HepG2 (cell line): ENCODE results near the gene SLC9A5. TPM values are rescaled to one million over a fixed set of nuclear protein-coding genes. Genes with fewer than 3 reads are reported as not detected.

Source experiments
- CBX5 ChIP-seq: sonication (generic); formaldehyde crosslinking; IDR thresholded peaks from 2 replicates; pipeline ENCODE4 v1.4.0; 2020; ENCODE audit warnings: missing genetic modification reagents, borderline replicate concordance
- CEBPG ChIP-seq: IDR thresholded peaks from 2 replicates; pipeline ENCODE4 v1.6.1; 2016
- ERF ChIP-seq: IDR thresholded peaks from 2 replicates; pipeline ENCODE4 v1.6.1; 2018; ENCODE audit warnings: missing biosample characterization, missing genetic modification reagents
- FOXK1 ChIP-seq: sonication (generic); formaldehyde crosslinking; IDR thresholded peaks from 2 replicates; pipeline ENCODE4 v1.4.0; 2020; ENCODE audit warnings: low read depth, missing genetic modification reagents, borderline replicate concordance
- HDAC6 ChIP-seq: fragments of 200-600 bp; sonication (generic); IDR thresholded peaks from 2 replicates; pipeline ENCODE4 v1.7.0; 2017; ENCODE audit warnings: mild to moderate bottlenecking, antibody characterized with exemption, low read length, low read depth
- ISL2 ChIP-seq: sonication (generic); formaldehyde crosslinking; IDR thresholded peaks from 2 replicates; pipeline ENCODE4 v1.5.0; 2020; ENCODE audit warnings: missing genetic modification reagents
- MYNN ChIP-seq: sonication (generic); formaldehyde crosslinking; IDR thresholded peaks from 2 replicates; pipeline ENCODE4 v1.4.0; 2020; ENCODE audit warnings: mild to moderate bottlenecking, low read depth, missing genetic modification reagents
- RBM39 ChIP-seq: fragments of 200-400 bp; formaldehyde crosslinking; IDR thresholded peaks from one replicate; pipeline ENCODE4 v1.6.1; 2018; ENCODE audit warnings: antibody characterized with exemption, mild to moderate bottlenecking, low read depth, low read length; ENCODE audit not compliant: poor library complexity, severe bottlenecking
- SOX6 ChIP-seq, 2 experiments: fragments of 450-650 bp in 1 of 2; sonication (generic) in 1 of 2; formaldehyde crosslinking in 1 of 2; IDR thresholded peaks; 2 replicates each; pipeline versions ENCODE4 v1.4.0 to v1.6.1; 2017 to 2020; ENCODE audit warnings: antibody characterized with exemption in 1 of 2, mild to moderate bottlenecking in 1 of 2, missing genetic modification reagents in 1 of 2
- SP2 ChIP-seq: sonication (generic); formaldehyde crosslinking; IDR thresholded peaks from 2 replicates; pipeline ENCODE4 v1.5.1; 2020; ENCODE audit warnings: mild to moderate bottlenecking, missing genetic modification reagents
- TBP ChIP-seq: sonication (generic); formaldehyde crosslinking; IDR thresholded peaks from 2 replicates; pipeline ENCODE4 v1.5.0; 2020; ENCODE audit warnings: missing genetic modification reagents
- TSC22D2 ChIP-seq: sonication (generic); formaldehyde crosslinking; IDR thresholded peaks from 2 replicates; pipeline ENCODE4 v1.5.1; 2020; ENCODE audit warnings: missing genetic modification reagents, mild to moderate bottlenecking, borderline replicate concordance
- ZBTB21 ChIP-seq: sonication (generic); formaldehyde crosslinking; IDR thresholded peaks from 2 replicates; pipeline ENCODE4 v1.4.0; 2020; ENCODE audit warnings: missing genetic modification reagents
- ZKSCAN8 ChIP-seq: IDR thresholded peaks from 2 replicates; pipeline ENCODE4 v1.6.1; 2016; ENCODE audit warnings: borderline replicate concordance, missing genetic modification reagents, missing compliant biosample characterization
- ZNF230 ChIP-seq: sonication (generic); formaldehyde crosslinking; IDR thresholded peaks from 2 replicates; pipeline ENCODE4 v1.4.0; 2020; ENCODE audit warnings: mild to moderate bottlenecking, missing genetic modification reagents
- ZNF251 ChIP-seq: sonication (generic); formaldehyde crosslinking; IDR thresholded peaks from 2 replicates; pipeline ENCODE4 v1.9.0; 2021; ENCODE audit warnings: mild to moderate bottlenecking, missing genetic modification reagents
- ZNF34 ChIP-seq: sonication (generic); formaldehyde crosslinking; IDR thresholded peaks from 2 replicates; pipeline ENCODE4 v1.4.0; 2020; ENCODE audit warnings: mild to moderate bottlenecking, missing genetic modification reagents, borderline replicate concordance
- ZNF484 ChIP-seq: sonication (generic); formaldehyde crosslinking; IDR thresholded peaks from 2 replicates; pipeline ENCODE4 v1.5.1; 2020; ENCODE audit warnings: mild to moderate bottlenecking, low read depth, missing genetic modification reagents, borderline replicate concordance
- ZNF556 ChIP-seq: sonication (generic); formaldehyde crosslinking; IDR thresholded peaks from 2 replicates; pipeline ENCODE4 v1.4.0; 2020; ENCODE audit warnings: mild to moderate bottlenecking, missing genetic modification reagents, borderline replicate concordance
- ZNF563 ChIP-seq: sonication (generic); formaldehyde crosslinking; IDR thresholded peaks from 2 replicates; pipeline ENCODE4 v1.8.0; 2022; ENCODE audit warnings: mild to moderate bottlenecking, moderate library complexity, missing genetic modification reagents
- ZNF781 ChIP-seq: sonication (generic); formaldehyde crosslinking; IDR thresholded peaks from 2 replicates; pipeline ENCODE4 v1.5.1; 2020; ENCODE audit warnings: borderline replicate concordance, mild to moderate bottlenecking, missing genetic modification reagents; ENCODE audit errors: not compliant biosample characterization
- polyA plus RNA-seq, 8 experiments: library from polyadenylated mRNA; depleted of rRNA in 3 of 8; stranded (reverse) in 7 of 8; unstranded in 1 of 8; fragments of >200 nt; fragmentation: Illumina TruSeq in 4 of 8; extraction: Trizol in 4 of 8; gene quantifications; 2 replicates each; pipeline versions ENCODE4 v1.2.1 to v1.2.3, GENCODE V29; 2011 to 2016; ENCODE audit warnings: low read depth in 4 of 8, missing spikeins in 1 of 8, mixed read lengths in 1 of 8; ENCODE audit not compliant: insufficient read depth in 1 of 8
- total RNA-seq, 5 experiments: library from RNA; depleted of rRNA; stranded (reverse); fragments of >200 nt; fragmentation: Illumina TruSeq; extraction: Trizol; gene quantifications; 2 replicates each; pipeline ENCODE4 v1.2.3, GENCODE V29; 2016; ENCODE audit warnings: low read depth in 1 of 5
- TF ChIP-seq, protein P1 (sequence below): conservative IDR thresholded peaks from 2 replicates; pipeline ENCODE4 v1.6.1; 2018; ENCODE audit warnings: missing genetic modification reagents
- TF ChIP-seq, protein P2 (sequence below): sonication (generic); formaldehyde crosslinking; IDR thresholded peaks from 2 replicates; pipeline ENCODE4 v1.4.0; 2020; ENCODE audit warnings: missing genetic modification reagents
- TF ChIP-seq, protein P3 (sequence below): sonication (generic); formaldehyde crosslinking; IDR thresholded peaks from 2 replicates; pipeline ENCODE4 v1.4.0; 2020; ENCODE audit warnings: missing genetic modification reagents, borderline replicate concordance
- TF ChIP-seq, protein P4 (sequence below): sonication (generic); formaldehyde crosslinking; IDR thresholded peaks from 2 replicates; pipeline ENCODE4 v1.4.0; 2020; ENCODE audit warnings: missing genetic modification reagents

SLC9A5 gene
- total and polyA plus RNA-seq, 2 of the 13 experiments (the other 11 are each of a cell fraction or from before 2014, with no cell fraction given) = 0.58 to 1.4 TPM

GRCh38 chr16:67284699-67285646, 36.2 kb downstream of the SLC9A5 start (continued):
- TF ChIP-seq ZKSCAN8 = no peak
- no peak for TF ChIP-seq HDAC6
- TF ChIP-seq, protein P1, sequence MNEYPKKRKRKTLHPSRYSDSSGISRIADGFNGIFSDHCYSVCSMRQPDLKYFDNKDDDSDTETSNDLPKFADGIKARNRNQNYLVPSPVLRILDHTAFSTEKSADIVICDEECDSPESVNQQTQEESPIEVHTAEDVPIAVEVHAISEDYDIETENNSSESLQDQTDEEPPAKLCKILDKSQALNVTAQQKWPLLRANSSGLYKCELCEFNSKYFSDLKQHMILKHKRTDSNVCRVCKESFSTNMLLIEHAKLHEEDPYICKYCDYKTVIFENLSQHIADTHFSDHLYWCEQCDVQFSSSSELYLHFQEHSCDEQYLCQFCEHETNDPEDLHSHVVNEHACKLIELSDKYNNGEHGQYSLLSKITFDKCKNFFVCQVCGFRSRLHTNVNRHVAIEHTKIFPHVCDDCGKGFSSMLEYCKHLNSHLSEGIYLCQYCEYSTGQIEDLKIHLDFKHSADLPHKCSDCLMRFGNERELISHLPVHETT (CRISPR knock-in tag) = no peak
- TF ChIP-seq ZNF251 (CRISPR knock-in tag) = 0 out of 2 replicates have a peak, but pooled peaks have one; percentile 41
- no peak for TF ChIP-seq ZNF781 (CRISPR knock-in tag)
- TF ChIP-seq MYNN = no peak
- no peak for TF ChIP-seq ZNF230 (CRISPR knock-in tag)
- no peak for TF ChIP-seq ZNF556 (CRISPR knock-in tag)
- no peak for TF ChIP-seq SOX6 (IDR thresholded peaks at IDR 0.05)
- TF ChIP-seq SOX6 (CRISPR knock-in tag; IDR thresholded peaks at IDR 0.05) = no peak
- TF ChIP-seq, protein P2, sequence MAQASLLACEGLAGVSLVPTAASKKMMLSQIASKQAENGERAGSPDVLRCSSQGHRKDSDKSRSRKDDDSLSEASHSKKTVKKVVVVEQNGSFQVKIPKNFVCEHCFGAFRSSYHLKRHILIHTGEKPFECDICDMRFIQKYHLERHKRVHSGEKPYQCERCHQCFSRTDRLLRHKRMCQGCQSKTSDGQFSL (CRISPR knock-in tag) = peak; percentile 44; the same call in 1 of the 2 replicates
- no peak for TF ChIP-seq ZNF563 (CRISPR knock-in tag)
- 0 out of 2 replicates have a peak, but pooled peaks have one; percentile 10 for TF ChIP-seq ISL2 (CRISPR knock-in tag)
- peak; percentile 47 for TF ChIP-seq RBM39
- TF ChIP-seq ZNF484 (CRISPR knock-in tag) = no peak
- TF ChIP-seq ERF (CRISPR knock-in tag) = no peak
- no peak for TF ChIP-seq ZBTB21 (CRISPR knock-in tag)
- TF ChIP-seq TSC22D2 (CRISPR knock-in tag) = no peak
- no peak for TF ChIP-seq ZNF34 (CRISPR knock-in tag)
- no peak for TF ChIP-seq SP2 (CRISPR knock-in tag)
- TF ChIP-seq CEBPG = no peak
- no peak for TF ChIP-seq FOXK1 (CRISPR knock-in tag)
- TF ChIP-seq, protein P3, sequence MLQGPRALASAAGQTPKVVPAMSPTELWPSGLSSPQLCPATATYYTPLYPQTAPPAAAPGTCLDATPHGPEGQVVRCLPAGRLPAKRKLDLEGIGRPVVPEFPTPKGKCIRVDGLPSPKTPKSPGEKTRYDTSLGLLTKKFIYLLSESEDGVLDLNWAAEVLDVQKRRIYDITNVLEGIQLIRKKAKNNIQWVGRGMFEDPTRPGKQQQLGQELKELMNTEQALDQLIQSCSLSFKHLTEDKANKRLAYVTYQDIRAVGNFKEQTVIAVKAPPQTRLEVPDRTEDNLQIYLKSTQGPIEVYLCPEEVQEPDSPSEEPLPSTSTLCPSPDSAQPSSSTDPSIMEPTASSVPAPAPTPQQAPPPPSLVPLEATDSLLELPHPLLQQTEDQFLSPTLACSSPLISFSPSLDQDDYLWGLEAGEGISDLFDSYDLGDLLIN (CRISPR knock-in tag) = no peak
- TF ChIP-seq TBP = no peak
- TF ChIP-seq, protein P4, sequence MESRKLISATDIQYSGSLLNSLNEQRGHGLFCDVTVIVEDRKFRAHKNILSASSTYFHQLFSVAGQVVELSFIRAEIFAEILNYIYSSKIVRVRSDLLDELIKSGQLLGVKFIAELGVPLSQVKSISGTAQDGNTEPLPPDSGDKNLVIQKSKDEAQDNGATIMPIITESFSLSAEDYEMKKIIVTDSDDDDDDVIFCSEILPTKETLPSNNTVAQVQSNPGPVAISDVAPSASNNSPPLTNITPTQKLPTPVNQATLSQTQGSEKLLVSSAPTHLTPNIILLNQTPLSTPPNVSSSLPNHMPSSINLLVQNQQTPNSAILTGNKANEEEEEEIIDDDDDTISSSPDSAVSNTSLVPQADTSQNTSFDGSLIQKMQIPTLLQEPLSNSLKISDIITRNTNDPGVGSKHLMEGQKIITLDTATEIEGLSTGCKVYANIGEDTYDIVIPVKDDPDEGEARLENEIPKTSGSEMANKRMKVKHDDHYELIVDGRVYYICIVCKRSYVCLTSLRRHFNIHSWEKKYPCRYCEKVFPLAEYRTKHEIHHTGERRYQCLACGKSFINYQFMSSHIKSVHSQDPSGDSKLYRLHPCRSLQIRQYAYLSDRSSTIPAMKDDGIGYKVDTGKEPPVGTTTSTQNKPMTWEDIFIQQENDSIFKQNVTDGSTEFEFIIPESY (CRISPR knock-in tag) = peak; percentile 99
- TF ChIP-seq CBX5 (CRISPR knock-in tag) = no peak
